Progenitor cell of endocrine pancreas (in vitro differentiated cells): ENCODE results near the gene TBX6. TPM values are rescaled to one million over a fixed set of nuclear protein-coding genes. Genes with fewer than 3 reads are reported as not detected.

ENCODE experiments used
- DNase-seq: peaks from one replicate; pipeline ENCODE4 v3.0.0; 2021; ENCODE audit warnings: low spot score; ENCODE audit not compliant: unreplicated experiment
- H3K27ac Mint-ChIP-seq: 2 replicates; pipeline ENCODE4 v1.8.0; 2021; ENCODE audit warnings: mild to moderate bottlenecking, moderate library complexity, mixed read lengths
- H3K27me3 Mint-ChIP-seq: 2 replicates; pipeline ENCODE4 v1.8.0; 2021; ENCODE audit warnings: mixed read lengths
- H3K36me3 Mint-ChIP-seq: 2 replicates; pipeline ENCODE4 v1.8.0; 2022; ENCODE audit warnings: mixed read lengths; ENCODE audit not compliant: insufficient read depth
- H3K4me1 Mint-ChIP-seq: 2 replicates; pipeline ENCODE4 v1.8.0; 2021; ENCODE audit warnings: low read depth, mixed read lengths
- H3K4me3 Mint-ChIP-seq: 2 replicates; pipeline ENCODE4 v1.8.0; 2021; ENCODE audit warnings: low read depth, mild to moderate bottlenecking, moderate library complexity, mixed read lengths
- H3K9me3 Mint-ChIP-seq: 2 replicates; pipeline ENCODE4 v1.8.0; 2021; ENCODE audit warnings: low read depth, mixed read lengths
- total RNA-seq: library from RNA; stranded (reverse); gene quantifications from 2 replicates; pipeline ENCODE4 v1.2.1, GENCODE V29; 2021
- TF ChIP-seq, protein P1 (sequence below): fragments of 200-600 bp; sonication (generic); IDR thresholded peaks from one replicate; pipeline ENCODE4 v1.5.0; 2021; ENCODE audit warnings: antibody characterized with exemption, mild to moderate bottlenecking; ENCODE audit not compliant: unreplicated experiment

Gene TBX6
- total RNA-seq, 1 donor from 2014 or later = 3.5 TPM

DNA sequence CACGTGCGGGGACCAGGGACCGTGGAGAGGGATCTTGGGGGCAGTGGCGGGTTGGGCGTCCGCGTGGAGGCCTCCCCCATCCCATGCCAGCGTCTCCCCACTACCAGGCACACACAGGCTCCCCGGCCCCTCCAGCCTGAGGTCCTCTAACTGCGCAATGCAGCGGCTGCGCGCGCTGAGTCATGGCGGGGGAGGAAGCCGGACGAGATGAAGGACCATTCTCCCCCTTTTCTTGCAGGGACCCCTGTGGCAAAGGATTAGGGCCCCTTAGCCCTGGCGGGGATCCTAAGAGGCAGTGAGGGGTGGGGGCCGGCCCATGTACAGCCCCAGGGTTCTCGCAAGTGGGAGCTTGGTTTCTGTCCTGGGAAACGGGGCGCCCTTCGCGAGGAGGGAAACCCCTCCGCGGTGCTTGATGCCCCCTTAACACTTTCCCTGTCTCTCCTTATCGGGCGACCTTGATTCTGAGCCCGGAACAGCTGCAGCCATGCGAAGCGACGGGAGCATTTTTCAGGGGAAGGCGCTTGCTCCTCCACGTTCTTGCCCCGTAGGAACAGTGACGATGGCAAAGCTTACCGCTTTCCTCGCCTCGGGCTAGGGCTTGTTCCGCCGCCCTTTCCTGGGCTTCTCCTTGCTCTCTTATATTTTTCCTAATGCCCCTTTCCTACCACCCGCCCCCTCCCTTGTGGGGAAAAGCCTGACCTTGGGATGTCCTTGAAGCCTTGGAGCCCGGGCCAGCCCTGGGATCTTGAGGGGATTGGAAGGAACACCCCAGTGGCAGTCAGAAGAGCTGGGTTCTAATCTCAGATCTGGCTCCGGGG is 25.6 kb downstream of the TBX6 start:
- Mint-ChIP-seq H3K4me3 (peak overlapping the region; percentile 90), H3K27ac (peak overlapping the region; percentile 90), H3K27me3 (no peaks in the 10 kb centered on the region), H3K4me1 (peaks cover 16% of the 10 kb centered on the region), H3K36me3 (peaks cover 14% of the 10 kb centered on the region), H3K9me3 (no peaks in the 10 kb centered on the region)
- DNase-seq = no peak
- TF ChIP-seq, protein P1, sequence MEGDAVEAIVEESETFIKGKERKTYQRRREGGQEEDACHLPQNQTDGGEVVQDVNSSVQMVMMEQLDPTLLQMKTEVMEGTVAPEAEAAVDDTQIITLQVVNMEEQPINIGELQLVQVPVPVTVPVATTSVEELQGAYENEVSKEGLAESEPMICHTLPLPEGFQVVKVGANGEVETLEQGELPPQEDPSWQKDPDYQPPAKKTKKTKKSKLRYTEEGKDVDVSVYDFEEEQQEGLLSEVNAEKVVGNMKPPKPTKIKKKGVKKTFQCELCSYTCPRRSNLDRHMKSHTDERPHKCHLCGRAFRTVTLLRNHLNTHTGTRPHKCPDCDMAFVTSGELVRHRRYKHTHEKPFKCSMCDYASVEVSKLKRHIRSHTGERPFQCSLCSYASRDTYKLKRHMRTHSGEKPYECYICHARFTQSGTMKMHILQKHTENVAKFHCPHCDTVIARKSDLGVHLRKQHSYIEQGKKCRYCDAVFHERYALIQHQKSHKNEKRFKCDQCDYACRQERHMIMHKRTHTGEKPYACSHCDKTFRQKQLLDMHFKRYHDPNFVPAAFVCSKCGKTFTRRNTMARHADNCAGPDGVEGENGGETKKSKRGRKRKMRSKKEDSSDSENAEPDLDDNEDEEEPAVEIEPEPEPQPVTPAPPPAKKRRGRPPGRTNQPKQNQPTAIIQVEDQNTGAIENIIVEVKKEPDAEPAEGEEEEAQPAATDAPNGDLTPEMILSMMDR = no peak

DNA sequence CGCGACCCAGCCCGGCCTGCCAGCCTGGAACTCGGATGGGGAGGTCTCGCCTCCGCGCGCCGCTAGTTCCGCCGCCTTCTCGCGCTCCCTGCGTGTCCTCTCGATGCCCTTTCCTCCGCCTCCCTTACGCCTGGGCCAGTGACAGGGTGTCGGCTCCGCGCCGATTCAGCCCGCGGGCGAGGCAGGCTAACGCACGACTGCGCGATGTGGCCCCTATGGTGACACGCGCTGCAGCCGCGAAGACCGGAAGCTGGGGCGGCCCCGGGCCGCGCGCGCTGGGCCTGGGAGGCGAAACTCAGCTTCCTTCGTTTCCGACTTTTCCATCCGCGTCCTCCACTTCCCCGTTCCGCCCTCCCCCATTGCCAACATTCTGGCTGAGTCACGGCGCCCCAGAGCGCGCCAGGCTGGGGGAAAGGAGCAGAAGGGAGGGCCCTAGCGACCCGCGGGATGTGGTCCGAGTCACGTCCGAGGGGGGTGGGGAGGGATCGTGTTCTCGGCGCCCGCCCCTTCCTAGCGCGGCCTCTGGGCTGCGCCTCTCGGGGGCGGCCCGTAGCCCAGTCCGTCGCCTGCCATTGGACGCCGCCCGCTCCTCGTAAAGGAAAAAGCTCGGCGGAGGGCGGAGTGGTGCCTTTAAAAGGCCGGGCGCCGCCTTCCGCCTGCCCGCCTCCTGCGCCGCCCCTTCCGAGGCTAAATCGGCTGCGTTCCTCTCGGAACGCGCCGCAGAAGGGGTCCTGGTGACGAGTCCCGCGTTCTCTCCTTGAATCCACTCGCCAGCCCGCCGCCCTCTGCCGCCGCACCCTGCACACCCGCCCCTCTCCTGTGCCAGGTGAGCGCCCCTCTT is 26.4 kb downstream of the TBX6 start, which contains the start of gene ALDOA:
Gene ALDOA, plus strand, starts transcription at position 659 of the 841 bp plus-strand sequence. CDS start 1,138 bp downstream, outside the sequence.
- Mint-ChIP-seq H3K4me1 (peaks cover 16% of the 10 kb centered on the region), H3K9me3 (no peaks in the 10 kb centered on the region), H3K27ac (peak within 1 kb of the TSS; percentile 99), H3K36me3 (peaks cover 15% of the 10 kb centered on the region), H3K4me3 (peak within 1 kb of the TSS; percentile 90), H3K27me3 (no peaks in the 10 kb centered on the region)
- TF ChIP-seq, protein P1 = no peak
- DNase-seq = peak; percentile 82

DNA sequence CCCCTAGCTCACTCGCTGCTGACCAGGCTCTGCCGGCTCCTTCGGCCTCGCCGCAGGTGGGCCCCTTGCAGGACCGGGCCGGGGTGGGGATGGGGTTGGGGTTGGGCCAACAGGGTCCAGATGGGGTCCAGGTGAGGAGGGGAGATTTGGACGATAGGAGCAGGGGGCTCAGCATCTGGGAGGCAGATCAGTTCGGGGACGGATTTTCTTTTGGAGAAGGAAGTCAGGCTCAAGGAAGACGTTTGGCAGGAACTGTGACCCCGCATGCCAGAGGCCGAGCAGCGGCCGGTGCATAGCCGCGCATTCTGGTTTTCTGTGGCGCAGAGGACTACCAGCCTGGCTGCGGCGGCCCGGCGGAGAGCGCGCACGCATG is 27.0 kb downstream of the TBX6 start:
- peaks cover 16% of the 10 kb centered on the region for H3K4me1 Mint-ChIP-seq
- no peaks in the 10 kb centered on the region for H3K27me3 Mint-ChIP-seq
- H3K36me3 Mint-ChIP-seq = peaks cover 15% of the 10 kb centered on the region
- TF ChIP-seq, protein P1 = no peak
- peak overlapping the region; percentile 90 for H3K4me3 Mint-ChIP-seq
- H3K9me3 Mint-ChIP-seq = no peaks in the 10 kb centered on the region
- H3K27ac Mint-ChIP-seq = peak overlapping the region; percentile 99
- no peak for DNase-seq

DNA sequence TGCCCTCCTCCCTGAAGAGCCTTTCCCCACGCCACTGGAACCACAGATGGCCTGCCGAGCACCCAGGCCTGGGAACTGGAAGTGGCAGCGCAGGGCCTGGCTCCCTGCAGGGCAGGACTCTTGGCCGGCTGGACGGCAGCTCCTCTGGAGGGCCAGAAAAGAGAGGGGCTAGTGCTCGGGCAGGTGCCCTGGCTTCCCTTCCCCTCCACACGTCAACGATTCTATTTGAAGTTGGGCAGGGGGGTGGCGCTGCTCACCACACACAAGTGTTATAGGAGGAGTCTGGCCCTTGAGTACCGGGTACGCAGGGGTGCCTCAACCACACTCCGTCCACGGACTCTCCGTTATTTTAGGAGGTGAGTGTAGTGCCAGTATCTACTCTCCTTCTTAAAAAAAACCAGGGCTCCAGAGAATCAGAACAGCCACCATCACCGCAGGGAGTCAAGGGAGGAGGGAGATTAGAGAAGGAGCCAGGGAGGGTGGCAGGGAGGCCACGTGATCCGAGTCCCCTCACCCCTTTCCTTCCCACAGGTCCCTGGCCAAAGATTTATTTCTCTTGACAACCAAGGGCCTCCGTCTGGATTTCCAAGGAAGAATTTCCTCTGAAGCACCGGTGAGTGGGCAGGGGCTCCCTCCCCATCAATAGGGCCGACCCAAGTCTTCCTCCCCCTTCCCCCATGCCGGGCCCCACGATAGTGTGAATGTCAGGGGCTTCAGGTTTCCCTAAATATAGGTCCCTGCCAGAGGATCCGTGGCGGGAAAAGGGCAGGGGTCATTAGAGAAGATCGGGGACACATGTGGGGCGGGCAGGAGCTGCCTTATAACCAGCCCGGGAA is 27.6 kb downstream of the TBX6 start:
- Mint-ChIP-seq H3K27me3 (no peaks in the 10 kb centered on the region), H3K36me3 (peaks cover 12% of the 10 kb centered on the region), H3K4me1 (peaks cover 16% of the 10 kb centered on the region), H3K9me3 (no peaks in the 10 kb centered on the region), H3K4me3 (peak overlapping the region; percentile 90), H3K27ac (peak overlapping the region; percentile 91)
- DNase-seq = no peak
- TF ChIP-seq, protein P1 = no peak
